Measurements from ENCODE around the gene GZMM. TPM values are rescaled to one million over a fixed set of nuclear protein-coding genes. Genes with fewer than 3 reads are reported as not detected.

Gene GZMM
- 15.8 TPM for polyA plus RNA-seq

GRCh38 chr19:543910-544608 lies at the start of gene GZMM:
Gene GZMM (plus strand): TSS chr19:544053. CDS start chr19:544072, 19 bp downstream.
- Mint-ChIP-seq H3K27ac (no peak within 1 kb of the TSS), H3K36me3 (peaks cover 3% of the 10 kb centered on the region)

GRCh38 chr19:494171-495080 lies 49.4 kb upstream of the GZMM start:
- no peaks in the 10 kb centered on the region for H3K9me3 Mint-ChIP-seq
- peaks cover 14% of the 10 kb centered on the region for H3K27me3 Mint-ChIP-seq
- no peaks in the 10 kb centered on the region for H3K36me3 Mint-ChIP-seq
- no peak overlapping the region for H3K4me3 Mint-ChIP-seq
- H3K27ac Mint-ChIP-seq = no peak overlapping the region
- H3K4me1 Mint-ChIP-seq = peaks cover 0 to 3% (median 2%) of the 10 kb centered on the region in 3 donors

More at GRCh38 chr19:543910-544608, at the start of gene GZMM:
- H3K27me3 Mint-ChIP-seq = no peaks in the 10 kb centered on the region
- H3K4me3 Mint-ChIP-seq = peak within 1 kb of the TSS in 3 of 4 donors; percentile 27 to 78 (median 38)
- no peaks in the 10 kb centered on the region for H3K9me3 Mint-ChIP-seq
- H3K4me1 Mint-ChIP-seq = no peaks in the 10 kb centered on the region

- H3K9me3 Mint-ChIP-seq = no peaks in the 10 kb centered on the region
- H3K4me1 Mint-ChIP-seq = peaks cover 0 to 3% (median 2%) of the 10 kb centered on the region in 3 donors
- peaks cover 16% of the 10 kb centered on the region for H3K27me3 Mint-ChIP-seq
- no peak overlapping the region for H3K4me3 Mint-ChIP-seq
- no peaks in the 10 kb centered on the region for H3K36me3 Mint-ChIP-seq
- H3K27ac Mint-ChIP-seq = no peak overlapping the region
These were observed 48.8 kb upstream of the GZMM start for GRCh38 chr19:495081-495401.

GRCh38 chr19:495402-496111 lies 48.3 kb upstream of the GZMM start:
- no peaks in the 10 kb centered on the region for H3K36me3 Mint-ChIP-seq
- no peak overlapping the region for H3K27ac Mint-ChIP-seq
- H3K9me3 Mint-ChIP-seq = no peaks in the 10 kb centered on the region
- H3K4me3 Mint-ChIP-seq = peak overlapping the region in 2 of 4 donors; percentile 22 to 72
- H3K27me3 Mint-ChIP-seq = peaks cover 16% of the 10 kb centered on the region
- peaks cover 0 to 3% (median 2%) of the 10 kb centered on the region in 3 donors for H3K4me1 Mint-ChIP-seq

GRCh38 chr19:496112-496665 lies 47.7 kb upstream of the GZMM start, which contains the start of gene MADCAM1:
Gene MADCAM1 (plus strand): TSS chr19:496486. CDS start chr19:496500, 14 bp downstream.
- peak within 1 kb of the TSS in 2 of 4 donors; percentile 22 to 72 for H3K4me3 Mint-ChIP-seq
- H3K27me3 Mint-ChIP-seq = peaks cover 16% of the 10 kb centered on the region
- H3K27ac Mint-ChIP-seq = no peak within 1 kb of the TSS
- H3K36me3 Mint-ChIP-seq = no peaks in the 10 kb centered on the region
- peaks cover 0 to 3% (median 2%) of the 10 kb centered on the region in 3 donors for H3K4me1 Mint-ChIP-seq
- H3K9me3 Mint-ChIP-seq = no peaks in the 10 kb centered on the region

GRCh38 chr19:496986-497385 lies 46.9 kb upstream of the GZMM start:
- H3K4me3 Mint-ChIP-seq = no peak overlapping the region
- H3K9me3 Mint-ChIP-seq = no peaks in the 10 kb centered on the region
- H3K27ac Mint-ChIP-seq = no peak overlapping the region
- H3K36me3 Mint-ChIP-seq = no peaks in the 10 kb centered on the region
- H3K4me1 Mint-ChIP-seq = peaks cover 0 to 3% (median 2%) of the 10 kb centered on the region in 3 donors
- H3K27me3 Mint-ChIP-seq = peaks cover 16% of the 10 kb centered on the region

GRCh38 chr19:497491-497868 lies 46.4 kb upstream of the GZMM start:
- Mint-ChIP-seq H3K36me3 (no peaks in the 10 kb centered on the region), H3K9me3 (peaks cover 0 to 1% (median 0%) of the 10 kb centered on the region in 3 donors)

GRCh38 chr19:497869-498510 lies 45.9 kb upstream of the GZMM start:
- Mint-ChIP-seq H3K4me1 (peaks cover 3 to 6% (median 5%) of the 10 kb centered on the region in 3 donors), H3K4me3 (peak overlapping the region in 1 of 4 donors; percentile 33), H3K27me3 (peaks cover 16% of the 10 kb centered on the region), H3K27ac (no peak overlapping the region), H3K9me3 (peaks cover 0 to 3% (median 0%) of the 10 kb centered on the region in 3 donors), H3K36me3 (no peaks in the 10 kb centered on the region)

More at GRCh38 chr19:497491-497868, 46.4 kb upstream of the GZMM start:
- Mint-ChIP-seq H3K27ac (no peak overlapping the region), H3K4me1 (peaks cover under 1 to 3% (median 3%) of the 10 kb centered on the region in 3 donors), H3K4me3 (no peak overlapping the region), H3K27me3 (peaks cover 16% of the 10 kb centered on the region)

- Mint-ChIP-seq H3K27ac (no peak overlapping the region), H3K27me3 (peaks cover 16% of the 10 kb centered on the region), H3K4me1 (peaks cover 3 to 5% (median 5%) of the 10 kb centered on the region in 3 donors), H3K4me3 (peak overlapping the region in 1 of 4 donors; percentile 33), H3K36me3 (no peaks in the 10 kb centered on the region), H3K9me3 (peaks cover 0 to 3% (median 0%) of the 10 kb centered on the region in 3 donors)
These were observed 45.4 kb upstream of the GZMM start for GRCh38 chr19:498511-498891.

GRCh38 chr19:498977-499623 lies 44.8 kb upstream of the GZMM start:
- Mint-ChIP-seq H3K4me1 (peaks cover 0 to 5% (median 5%) of the 10 kb centered on the region in 3 donors), H3K27ac (peak overlapping the region in 1 of 3 donors; percentile 56), H3K27me3 (peaks cover 16% of the 10 kb centered on the region), H3K4me3 (peak overlapping the region in 2 of 4 donors; percentile 42 to 48), H3K36me3 (no peaks in the 10 kb centered on the region), H3K9me3 (peaks cover 0 to 3% (median 0%) of the 10 kb centered on the region in 3 donors)

GRCh38 chr19:501646-502045 lies 42.2 kb upstream of the GZMM start:
- no peaks in the 10 kb centered on the region for H3K36me3 Mint-ChIP-seq
- no peak overlapping the region for H3K27ac Mint-ChIP-seq
- H3K27me3 Mint-ChIP-seq = peaks cover 13% of the 10 kb centered on the region
- H3K9me3 Mint-ChIP-seq = peaks cover 0 to 3% (median 0%) of the 10 kb centered on the region in 3 donors
- H3K4me1 Mint-ChIP-seq = peaks cover 0 to 12% (median 9%) of the 10 kb centered on the region in 3 donors
- no peak overlapping the region for H3K4me3 Mint-ChIP-seq

- Mint-ChIP-seq H3K27ac (peak overlapping the region in 1 of 3 donors; percentile 91), H3K27me3 (peaks cover 1% of the 10 kb centered on the region), H3K4me1 (peaks cover 4 to 17% (median 15%) of the 10 kb centered on the region in 3 donors), H3K4me3 (no peak overlapping the region), H3K36me3 (no peaks in the 10 kb centered on the region), H3K9me3 (peaks cover 0 to 3% (median 0%) of the 10 kb centered on the region in 3 donors)
These were observed 39.2 kb upstream of the GZMM start for GRCh38 chr19:504616-505015.

GRCh38 chr19:506404-507285 lies 37.2 kb upstream of the GZMM start:
- H3K4me3 Mint-ChIP-seq = peak overlapping the region; percentile 92 to 100 (median 97)
- peak overlapping the region; percentile 91 to 99 (median 97) for H3K27ac Mint-ChIP-seq
- peaks cover 0 to 3% (median 0%) of the 10 kb centered on the region in 3 donors for H3K9me3 Mint-ChIP-seq
- H3K36me3 Mint-ChIP-seq = peaks cover 2% of the 10 kb centered on the region
- no peaks in the 10 kb centered on the region for H3K27me3 Mint-ChIP-seq
- peaks cover 15 to 29% (median 27%) of the 10 kb centered on the region in 3 donors for H3K4me1 Mint-ChIP-seq
